Mesothelial cell of epicardium (in vitro differentiated cells): Measurements from ENCODE around the gene SOCS3. TPM values are rescaled to one million over a fixed set of nuclear protein-coding genes. Genes with fewer than 3 reads are reported as not detected.
A peak's percentile ranks its signal among the peaks of the same experiment; 100 is the strongest.

Experiments
- DNase-seq, 2 experiments: peaks; one replicate each; pipeline ENCODE4 v3.0.0; 2021; ENCODE audit warnings: low spot score in 2 of 2; ENCODE audit not compliant: unreplicated experiment in 2 of 2
- H3K27ac Mint-ChIP-seq: 2 replicates; pipeline ENCODE4 v1.8.0; 2021; ENCODE audit warnings: mixed read lengths
- H3K27me3 Mint-ChIP-seq: 2 replicates; pipeline ENCODE4 v1.8.0; 2021; ENCODE audit warnings: low read depth, mixed read lengths
- H3K36me3 Mint-ChIP-seq: 2 replicates; pipeline ENCODE4 v1.8.0; 2021; ENCODE audit warnings: mixed read lengths
- H3K4me1 Mint-ChIP-seq: 2 replicates; pipeline ENCODE4 v1.8.0; 2021; ENCODE audit warnings: mixed read lengths
- H3K4me3 Mint-ChIP-seq: 2 replicates; pipeline ENCODE4 v1.8.0; 2021; ENCODE audit warnings: mild to moderate bottlenecking, moderate library complexity, mixed read lengths
- H3K9me3 Mint-ChIP-seq: 2 replicates; pipeline ENCODE4 v1.8.0; 2021; ENCODE audit warnings: mixed read lengths
- total RNA-seq: library from RNA; stranded (reverse); gene quantifications from 3 replicates; pipeline ENCODE4 v1.2.1, GENCODE V29; 2021
- TF ChIP-seq, protein P1 (sequence below): fragments of 200-600 bp; sonication (generic); IDR thresholded peaks from one replicate; pipeline ENCODE4 v1.5.0; 2021; ENCODE audit warnings: antibody characterized with exemption; ENCODE audit not compliant: unreplicated experiment

SOCS3 gene
- total RNA-seq, 1 donor from 2014 or later, result 45.7 TPM

GRCh38 chr17:78361225-78361701 lies 1.4 kb upstream of the SOCS3 start:
- peaks cover 59% of the 10 kb centered on the region for H3K4me1 Mint-ChIP-seq
- no peaks in the 10 kb centered on the region for H3K27me3 Mint-ChIP-seq
- peaks cover 4% of the 10 kb centered on the region for H3K36me3 Mint-ChIP-seq
- peak overlapping the region; percentile 75 for H3K4me3 Mint-ChIP-seq
- peak overlapping the region; percentile 93 for H3K27ac Mint-ChIP-seq
- DNase-seq, result no peak
- no peaks in the 10 kb centered on the region for H3K9me3 Mint-ChIP-seq
- TF ChIP-seq, protein P1, sequence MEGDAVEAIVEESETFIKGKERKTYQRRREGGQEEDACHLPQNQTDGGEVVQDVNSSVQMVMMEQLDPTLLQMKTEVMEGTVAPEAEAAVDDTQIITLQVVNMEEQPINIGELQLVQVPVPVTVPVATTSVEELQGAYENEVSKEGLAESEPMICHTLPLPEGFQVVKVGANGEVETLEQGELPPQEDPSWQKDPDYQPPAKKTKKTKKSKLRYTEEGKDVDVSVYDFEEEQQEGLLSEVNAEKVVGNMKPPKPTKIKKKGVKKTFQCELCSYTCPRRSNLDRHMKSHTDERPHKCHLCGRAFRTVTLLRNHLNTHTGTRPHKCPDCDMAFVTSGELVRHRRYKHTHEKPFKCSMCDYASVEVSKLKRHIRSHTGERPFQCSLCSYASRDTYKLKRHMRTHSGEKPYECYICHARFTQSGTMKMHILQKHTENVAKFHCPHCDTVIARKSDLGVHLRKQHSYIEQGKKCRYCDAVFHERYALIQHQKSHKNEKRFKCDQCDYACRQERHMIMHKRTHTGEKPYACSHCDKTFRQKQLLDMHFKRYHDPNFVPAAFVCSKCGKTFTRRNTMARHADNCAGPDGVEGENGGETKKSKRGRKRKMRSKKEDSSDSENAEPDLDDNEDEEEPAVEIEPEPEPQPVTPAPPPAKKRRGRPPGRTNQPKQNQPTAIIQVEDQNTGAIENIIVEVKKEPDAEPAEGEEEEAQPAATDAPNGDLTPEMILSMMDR, result no peak

DNA sequence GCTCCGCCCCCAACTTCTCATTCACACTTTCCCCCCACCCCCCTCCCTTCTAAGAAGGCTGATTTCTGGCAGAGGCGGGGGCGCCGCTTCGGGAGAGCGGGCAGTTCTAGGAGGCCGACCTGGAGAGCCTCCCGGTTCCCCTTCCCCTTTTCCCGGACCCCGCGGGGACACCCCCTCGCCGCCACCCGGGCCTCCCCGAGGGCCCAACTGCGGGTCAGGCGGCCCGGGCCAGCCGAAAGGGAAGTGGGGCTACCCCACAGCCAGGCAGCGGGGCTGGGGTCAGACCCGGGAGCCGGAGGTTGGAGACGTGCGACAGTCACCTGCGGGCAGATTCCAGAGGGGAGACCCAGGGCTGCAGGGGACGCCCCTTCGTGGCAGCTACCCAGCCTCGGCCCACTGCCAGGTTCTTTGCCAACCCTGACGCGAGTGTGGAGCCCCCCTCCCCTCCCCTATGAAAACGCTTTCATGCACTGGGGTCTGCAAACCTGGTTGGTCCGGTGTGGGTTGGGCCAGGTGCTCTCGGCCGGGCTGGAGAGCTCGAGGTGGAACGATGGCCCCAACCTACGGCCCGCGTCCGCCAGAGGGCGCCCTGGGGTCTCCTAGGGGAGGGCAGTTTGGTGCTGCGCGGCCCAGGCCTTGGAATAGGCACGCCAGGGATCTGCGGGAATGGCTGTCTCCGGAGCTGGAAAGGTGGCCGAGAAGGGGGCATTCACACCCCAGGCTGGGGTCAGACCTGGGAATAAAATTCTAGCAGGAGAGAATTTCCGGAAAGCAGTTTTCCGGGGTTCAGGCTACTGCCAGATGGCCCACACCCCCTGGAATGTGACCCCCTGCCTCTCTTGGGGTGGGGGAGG lies 721 bp upstream of the SOCS3 start:
- TF ChIP-seq, protein P1, result peak; percentile 92
- peak; percentile 86 to 97 for DNase-seq
- Mint-ChIP-seq H3K27me3 (no peaks in the 10 kb centered on the region), H3K4me3 (peak overlapping the region; percentile 75), H3K27ac (peak overlapping the region; percentile 93), H3K9me3 (no peaks in the 10 kb centered on the region), H3K4me1 (peaks cover 59% of the 10 kb centered on the region), H3K36me3 (peaks cover 8% of the 10 kb centered on the region)

- TF ChIP-seq, protein P1, result no peak
- Mint-ChIP-seq H3K27me3 (no peaks in the 10 kb centered on the region), H3K9me3 (no peaks in the 10 kb centered on the region), H3K27ac (peak overlapping the region; percentile 87), H3K36me3 (peaks cover 8% of the 10 kb centered on the region), H3K4me1 (peaks cover 55% of the 10 kb centered on the region), H3K4me3 (peak overlapping the region; percentile 80)
- DNase-seq, result no peak
Measured at GRCh38 chr17:78359321-78359996, 418 bp downstream of the SOCS3 start.

- H3K9me3 Mint-ChIP-seq, result no peaks in the 10 kb centered on the region
- DNase-seq, result no peak
- H3K4me1 Mint-ChIP-seq, result peaks cover 58% of the 10 kb centered on the region
- H3K36me3 Mint-ChIP-seq, result peaks cover 8% of the 10 kb centered on the region
- peak overlapping the region; percentile 80 for H3K4me3 Mint-ChIP-seq
- TF ChIP-seq, protein P1, result no peak
- peak overlapping the region; percentile 84 for H3K27ac Mint-ChIP-seq
- H3K27me3 Mint-ChIP-seq, result no peaks in the 10 kb centered on the region
Measured at GRCh38 chr17:78358538-78359320, 1.1 kb downstream of the SOCS3 start.
